Airway epithelial cell (primary cell): ENCODE results near the gene ITGB3. TPM values are rescaled to one million over a fixed set of nuclear protein-coding genes. Genes with fewer than 3 reads are reported as not detected.

Experiments used
- total RNA-seq: library from RNA; depleted of rRNA; stranded (reverse); fragments of >200 nt; gene quantifications from 2 replicates; pipeline ENCODE4 v1.2.3, GENCODE V29; 2015

The ITGB3 gene
- total RNA-seq: 0.85 and 0.88 TPM in 2 replicates

GRCh38 chr17:47253541-47254402 is at the start of gene ITGB3:
Gene ITGB3, plus strand, starts transcription at chr17:47253827. Its CDS starts 35 bp downstream, at chr17:47253862.

GRCh38 chr17:47208744-47209488 is 44.7 kb upstream of the ITGB3 start, which contains the start of gene MYL4:
Gene MYL4, plus strand, starts transcription at chr17:47209348. Its CDS starts 75 bp downstream, at chr17:47209423.

GRCh38 chr17:47323382-47324223 is 70.0 kb downstream of the ITGB3 start, which contains the start of gene EFCAB13:
Gene EFCAB13, plus strand, starts transcription at chr17:47323955. Its CDS starts 4,399 bp downstream, at chr17:47328354.

Other genes with a start within 250 kb of the ITGB3 start
- 45.1 and 54.0 TPM in 2 replicates for gene CDC27, start 64.5 kb upstream of the ITGB3 start, total RNA-seq
- gene MYL4, start 44.5 kb upstream of the ITGB3 start, total RNA-seq: not detected in 2 replicates
- gene EFCAB13, start 70.1 kb downstream of the ITGB3 start, total RNA-seq: 0.56 TPM in 1 of 2 replicates, not detected in the other